Measurements from ENCODE around the gene PTPN1. TPM values are rescaled to one million over a fixed set of nuclear protein-coding genes. Genes with fewer than 3 reads are reported as not detected.

The PTPN1 gene
- polyA plus RNA-seq, 3 donors: 12.4 to 21.4 (median 19.1) TPM

DNA sequence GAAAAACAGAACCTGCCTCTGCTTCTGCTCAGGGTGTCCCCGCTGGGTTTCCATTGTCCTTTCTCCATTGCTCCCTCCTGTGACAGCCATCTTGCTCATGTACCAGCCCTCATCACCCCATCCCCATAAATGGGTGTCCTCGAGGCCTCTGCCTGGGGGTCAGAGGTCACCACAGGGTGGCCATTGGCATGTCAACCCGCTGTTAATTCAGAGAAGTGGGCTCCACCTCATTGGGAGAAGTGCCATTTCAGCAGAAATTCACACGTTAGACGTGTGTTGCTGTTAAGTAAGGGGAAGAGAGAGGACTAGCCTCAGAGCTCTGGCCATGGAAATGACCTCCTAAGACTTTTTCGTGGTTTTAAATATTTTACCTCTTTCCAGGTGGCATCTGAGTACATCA lies 71.9 kb downstream of the PTPN1 start:
- Histone ChIP-seq H3K9me3 (replicated peaks in 1 of 2; ENCODE audit: control insufficient read depth in 1 of 2, insufficient read depth in 1 of 2, low read length in 2 of 2) (no peaks in the 10 kb centered on the region), H3K27ac (ENCODE audit: low read depth in 1 of 2, low read length in 2 of 2) (no peak overlapping the region), H3K27me3 (ENCODE audit: control insufficient read depth in 2 of 2, insufficient read depth in 2 of 2, low read length in 2 of 2) (no peaks in the 10 kb centered on the region), H2AFZ (ENCODE audit: insufficient read depth, low read depth, low read length, poor library complexity, severe bottlenecking) (no peak overlapping the region), H4K20me1 (ENCODE audit: insufficient read depth, low read length) (peaks cover 40% of the 10 kb centered on the region), H3K36me3 (replicated peaks in 1 of 2; ENCODE audit: control insufficient read depth in 1 of 2, insufficient read depth in 2 of 2, low read length in 2 of 2) (peaks cover 97 to 99% of the 10 kb centered on the region in 2 donors), H3K9ac (ENCODE audit: insufficient read depth, low read length, poor library complexity, severe bottlenecking) (no peak overlapping the region), H3K4me2 (replicated peaks; ENCODE audit: extremely low read depth, low read length, poor library complexity, severe bottlenecking) (no peak overlapping the region), H3K79me2 (ENCODE audit: insufficient read depth, low read length) (no peaks in the 10 kb centered on the region), H3K4me1 (ENCODE audit: control insufficient read depth in 1 of 2, insufficient read depth in 2 of 2, low read length in 2 of 2) (no peaks in the 10 kb centered on the region), H3K4me3 (replicated peaks in 1 of 3; ENCODE audit: low read depth in 2 of 3, low read length in 3 of 3) (no peak overlapping the region)
- Mint-ChIP-seq H3K4me1 (no peaks in the 10 kb centered on the region), H3K27ac (no peak overlapping the region), H3K4me3 (no peak overlapping the region), H3K9me3 (no peaks in the 10 kb centered on the region), H3K27me3 (ENCODE audit: low read depth in 3 of 3) (no peaks in the 10 kb centered on the region), H3K36me3 (peaks cover 92 to 98% of the 10 kb centered on the region in 2 donors)
- no peak for TF ChIP-seq CTCF (IDR thresholded peaks at IDR 0.05)
- no peak for DNase-seq
- WGBS (ENCODE audit: insufficient coverage): 100% methylated on average over 3 of the region's 6 CpGs
- intact Hi-C loops (cut with micrococcal nuclease): loop anchor here in 1 of 2 donors (10.0 kb wide), 1 partner anchor 607 kb away; no protein-coding TSS in a partner anchor

- Histone ChIP-seq H3K36me3 (replicated peaks in 1 of 2; ENCODE audit: control insufficient read depth in 1 of 2, insufficient read depth in 2 of 2, low read length in 2 of 2) (peaks cover 97 to 99% of the 10 kb centered on the region in 2 donors), H2AFZ (ENCODE audit: insufficient read depth, low read depth, low read length, poor library complexity, severe bottlenecking) (no peak overlapping the region), H4K20me1 (ENCODE audit: insufficient read depth, low read length) (peaks cover 35% of the 10 kb centered on the region), H3K27me3 (ENCODE audit: control insufficient read depth in 2 of 2, insufficient read depth in 2 of 2, low read length in 2 of 2) (no peaks in the 10 kb centered on the region), H3K9ac (ENCODE audit: insufficient read depth, low read length, poor library complexity, severe bottlenecking) (no peak overlapping the region), H3K79me2 (ENCODE audit: insufficient read depth, low read length) (no peaks in the 10 kb centered on the region), H3K4me1 (ENCODE audit: control insufficient read depth in 1 of 2, insufficient read depth in 2 of 2, low read length in 2 of 2) (no peaks in the 10 kb centered on the region), H3K27ac (ENCODE audit: low read depth in 1 of 2, low read length in 2 of 2) (no peak overlapping the region), H3K9me3 (replicated peaks in 1 of 2; ENCODE audit: control insufficient read depth in 1 of 2, insufficient read depth in 1 of 2, low read length in 2 of 2) (no peaks in the 10 kb centered on the region), H3K4me3 (replicated peaks in 1 of 3; ENCODE audit: low read depth in 2 of 3, low read length in 3 of 3) (no peak overlapping the region), H3K4me2 (replicated peaks; ENCODE audit: extremely low read depth, low read length, poor library complexity, severe bottlenecking) (no peak overlapping the region)
- intact Hi-C loops (cut with micrococcal nuclease): loop anchor here in 1 of 2 donors (10.0 kb wide), 1 partner anchor 608 kb away; no protein-coding TSS in a partner anchor
- WGBS (ENCODE audit: insufficient coverage): 96% methylated on average over 8 of the region's 26 CpGs
- peaks cover 89 to 98% of the 10 kb centered on the region in 2 donors for H3K36me3 Mint-ChIP-seq
- no peaks in the 10 kb centered on the region for H3K9me3 Mint-ChIP-seq
- DNase-seq: no peak
- H3K27ac Mint-ChIP-seq: peak overlapping the region in 2 of 7 donors; percentile 10 to 45
- no peaks in the 10 kb centered on the region for H3K4me1 Mint-ChIP-seq
- H3K27me3 Mint-ChIP-seq (ENCODE audit: low read depth in 3 of 3): no peaks in the 10 kb centered on the region
- no peak for TF ChIP-seq CTCF (IDR thresholded peaks at IDR 0.05)
- H3K4me3 Mint-ChIP-seq: no peak overlapping the region
Measured at GRCh38 chr20:50582591-50583234, 72.5 kb downstream of the PTPN1 start.
